LNCAP (cell line): ENCODE measurements around the gene ROCK2.

Source experiments
- TF ChIP-seq, protein P1 (sequence below): fragments of 450-650 bp; IDR thresholded peaks from 2 replicates; pipeline ENCODE4 v1.5.1; 2017; ENCODE audit warnings: mild to moderate bottlenecking

ROCK2 gene

DNA sequence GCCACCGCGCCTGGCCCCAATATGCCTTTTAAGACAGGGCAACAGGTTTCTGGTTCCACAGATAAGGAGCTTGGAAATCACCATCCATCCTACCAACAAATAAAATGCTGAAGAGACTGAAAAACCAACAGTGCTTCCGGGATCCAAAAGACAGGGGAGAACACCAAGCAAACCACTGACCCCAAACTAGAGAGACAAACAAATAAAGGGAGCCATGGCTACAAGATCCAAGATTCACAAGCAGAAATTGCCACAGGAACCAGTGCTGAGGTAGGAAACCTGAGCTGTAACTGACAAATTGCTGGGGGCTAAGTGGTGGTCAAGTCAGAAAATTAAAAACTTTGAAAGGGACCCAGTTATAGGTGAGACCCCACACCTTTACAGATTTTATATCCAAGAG, 76.5 kb downstream of the ROCK2 start:
- TF ChIP-seq, protein P1, sequence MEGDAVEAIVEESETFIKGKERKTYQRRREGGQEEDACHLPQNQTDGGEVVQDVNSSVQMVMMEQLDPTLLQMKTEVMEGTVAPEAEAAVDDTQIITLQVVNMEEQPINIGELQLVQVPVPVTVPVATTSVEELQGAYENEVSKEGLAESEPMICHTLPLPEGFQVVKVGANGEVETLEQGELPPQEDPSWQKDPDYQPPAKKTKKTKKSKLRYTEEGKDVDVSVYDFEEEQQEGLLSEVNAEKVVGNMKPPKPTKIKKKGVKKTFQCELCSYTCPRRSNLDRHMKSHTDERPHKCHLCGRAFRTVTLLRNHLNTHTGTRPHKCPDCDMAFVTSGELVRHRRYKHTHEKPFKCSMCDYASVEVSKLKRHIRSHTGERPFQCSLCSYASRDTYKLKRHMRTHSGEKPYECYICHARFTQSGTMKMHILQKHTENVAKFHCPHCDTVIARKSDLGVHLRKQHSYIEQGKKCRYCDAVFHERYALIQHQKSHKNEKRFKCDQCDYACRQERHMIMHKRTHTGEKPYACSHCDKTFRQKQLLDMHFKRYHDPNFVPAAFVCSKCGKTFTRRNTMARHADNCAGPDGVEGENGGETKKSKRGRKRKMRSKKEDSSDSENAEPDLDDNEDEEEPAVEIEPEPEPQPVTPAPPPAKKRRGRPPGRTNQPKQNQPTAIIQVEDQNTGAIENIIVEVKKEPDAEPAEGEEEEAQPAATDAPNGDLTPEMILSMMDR = no peak

DNA sequence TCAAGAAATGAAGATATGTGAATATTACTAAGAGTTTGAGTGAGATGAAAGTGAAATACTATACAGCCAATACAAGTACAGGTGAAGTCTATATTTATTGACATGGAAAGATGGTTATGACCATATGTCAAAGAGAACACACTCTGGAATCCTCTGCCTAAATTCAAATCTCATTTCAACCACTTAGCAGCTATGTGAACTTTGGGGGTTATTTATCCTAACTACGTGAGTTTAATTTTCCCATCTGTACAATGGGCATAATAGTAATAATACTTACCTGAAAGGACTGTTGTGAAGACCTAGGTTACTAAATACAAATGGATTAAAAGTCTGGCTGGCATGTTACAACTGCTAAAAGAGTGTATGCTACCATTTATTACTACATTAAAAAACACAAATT, 79.6 kb downstream of the ROCK2 start:
- TF ChIP-seq, protein P1 = no peak

DNA sequence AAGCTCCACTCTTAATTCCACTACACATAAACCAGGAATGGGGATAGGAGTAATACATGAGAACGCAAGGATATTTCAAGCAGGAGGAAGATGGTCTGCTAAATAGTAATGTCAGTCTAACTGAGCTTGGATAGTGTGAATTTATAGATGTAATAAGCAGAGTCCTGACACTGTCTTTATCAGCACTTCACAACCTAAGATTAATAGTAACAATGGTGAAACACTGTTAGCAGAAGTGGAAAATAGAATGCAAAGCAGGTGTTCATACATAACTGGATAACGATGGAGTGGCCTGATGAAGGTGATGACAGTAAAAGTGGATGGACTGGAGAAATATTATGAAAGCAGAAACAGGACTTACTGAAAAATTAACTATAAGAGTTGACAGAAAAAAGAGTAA, 80.4 kb downstream of the ROCK2 start:
- TF ChIP-seq, protein P1 = no peak

- TF ChIP-seq, protein P1 = no peak
Observed at GRCh38 chr2:11263177-11263576, 81.3 kb downstream of the ROCK2 start.

GRCh38 chr2:11260979-11261378, 83.5 kb downstream of the ROCK2 start:
- TF ChIP-seq, protein P1 = no peak

DNA sequence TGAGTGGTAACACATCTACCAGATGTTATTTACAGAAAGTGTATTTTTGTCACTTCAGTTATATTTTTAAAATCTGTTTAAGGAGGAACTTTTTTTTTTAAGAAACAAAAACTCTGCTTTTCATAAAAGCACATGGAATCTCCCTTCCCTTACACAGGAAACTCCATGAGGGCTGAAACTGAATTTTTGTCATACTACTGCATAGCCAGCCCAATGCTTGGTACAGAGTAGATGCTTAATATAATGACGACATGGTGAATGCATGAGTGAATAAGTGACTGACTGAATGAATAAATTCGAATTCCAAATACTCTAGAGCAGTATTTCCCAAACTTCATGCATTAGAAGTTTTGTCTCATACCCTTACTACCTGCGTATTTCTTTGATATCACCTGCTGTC, 86.5 kb downstream of the ROCK2 start:
- TF ChIP-seq, protein P1 = no peak

DNA sequence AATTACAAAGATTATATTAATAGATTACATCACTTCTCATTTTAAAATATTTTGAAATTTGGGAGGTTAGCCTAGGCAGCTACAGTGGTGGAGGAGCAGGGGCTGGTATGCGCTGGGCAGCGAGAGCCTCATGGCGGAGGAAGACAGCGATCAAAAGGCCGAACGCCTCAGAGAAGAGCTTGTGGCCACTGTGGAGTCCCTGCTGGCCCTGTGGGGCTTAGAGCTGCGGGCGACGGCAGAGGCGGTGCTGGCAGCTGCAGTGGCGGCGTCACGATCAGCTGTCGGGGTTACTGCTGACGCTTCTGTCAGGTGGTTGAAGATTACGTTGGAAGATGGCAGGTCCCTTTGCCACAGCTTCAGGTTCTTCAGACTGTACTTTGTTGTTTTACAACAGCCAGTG, 87.4 kb downstream of the ROCK2 start:
- TF ChIP-seq, protein P1 = no peak

GRCh38 chr2:11256166-11256565, 88.3 kb downstream of the ROCK2 start:
- TF ChIP-seq, protein P1 = no peak
